Duodenal mucosa (tissue), 2 donors: ENCODE results near the gene POC1A.

Experiments
- H3K27ac ChIP-seq: one replicate; pipeline ENCODE4 v1.7.0; 2013; ENCODE audit warnings: low read depth, low read length
- H3K27me3 ChIP-seq, 2 donors: one replicate each; pipeline ENCODE4 v1.7.0; 2013; ENCODE audit warnings: low read length in 2 of 2, control low read depth in 1 of 2; ENCODE audit not compliant: insufficient read depth in 2 of 2, control insufficient read depth in 1 of 2
- H3K36me3 ChIP-seq, 2 donors: one replicate each; pipeline ENCODE4 v1.7.0; 2013; ENCODE audit warnings: low read length in 2 of 2, control low read depth in 1 of 2; ENCODE audit not compliant: insufficient read depth in 2 of 2, control insufficient read depth in 1 of 2
- H3K4me1 ChIP-seq, 2 donors: one replicate each; pipeline ENCODE4 v1.7.0; 2013; ENCODE audit warnings: low read length in 2 of 2, control low read depth in 1 of 2; ENCODE audit not compliant: insufficient read depth in 2 of 2, control insufficient read depth in 1 of 2
- H3K4me3 ChIP-seq, 2 donors: one replicate each; pipeline ENCODE4 v1.7.0; 2013; ENCODE audit warnings: low read length in 2 of 2, low read depth in 1 of 2
- H3K9ac ChIP-seq, 2 donors: one replicate each; pipeline ENCODE4 v1.7.0; 2013; ENCODE audit warnings: low read length in 2 of 2, low read depth in 1 of 2
- H3K9me3 ChIP-seq, 2 donors: one replicate each; pipeline ENCODE4 v1.7.0; 2013; ENCODE audit warnings: low read length in 2 of 2, control low read depth in 1 of 2; ENCODE audit not compliant: control insufficient read depth in 1 of 2

The POC1A gene

DNA sequence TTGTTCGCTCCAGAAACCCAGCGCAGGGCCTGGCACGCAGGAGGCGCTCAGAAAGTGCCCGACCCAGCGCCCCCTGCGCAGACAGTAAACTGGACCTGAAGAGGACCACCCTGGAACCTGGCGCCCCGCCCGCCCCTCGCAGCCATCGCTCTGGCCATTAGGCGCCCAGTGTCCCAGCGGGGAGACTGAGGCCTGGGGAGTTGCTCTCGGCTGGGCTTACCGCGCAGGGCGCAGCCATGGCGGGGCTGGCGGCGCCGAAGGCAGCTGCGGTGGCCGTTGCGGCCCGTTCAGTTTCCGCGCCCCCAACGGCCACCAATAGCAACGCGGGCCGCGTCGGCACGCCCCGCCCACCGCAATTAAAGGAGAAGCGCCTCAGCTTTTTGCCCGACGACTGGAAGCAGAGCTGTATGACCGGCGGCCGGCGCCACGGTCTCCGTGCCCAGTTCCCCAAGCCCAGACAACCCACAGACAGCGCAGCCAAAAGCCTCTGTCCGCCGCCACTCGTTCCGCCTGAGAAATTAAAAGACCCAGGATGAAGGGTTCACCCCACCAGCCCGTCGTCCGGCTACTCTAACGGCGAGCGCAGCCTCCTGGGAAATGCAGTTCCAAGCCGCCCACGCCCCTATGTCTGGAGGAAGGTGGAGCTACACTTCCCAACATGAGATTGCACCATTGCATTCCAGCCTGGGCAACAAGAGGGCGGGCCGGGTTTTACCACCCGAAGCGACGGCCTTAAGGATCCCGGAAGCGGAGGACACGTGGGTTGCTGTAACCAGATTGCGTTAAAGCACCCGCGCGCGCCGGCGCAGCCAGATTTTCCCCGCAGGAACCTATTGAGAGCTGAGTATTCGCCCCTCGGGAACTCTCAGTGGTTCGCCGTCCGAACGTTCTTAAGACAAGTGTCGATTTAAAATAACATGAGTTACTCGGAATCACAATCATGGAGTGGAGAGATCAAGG is at the start of gene POC1A:
POC1A (minus strand) TSS at position 289 of the 960 bp plus-strand sequence; CDS start at position 238, 51 bp downstream.
- Histone ChIP-seq H3K9me3 (no peaks in the 10 kb centered on the region), H3K27ac (peak within 1 kb of the TSS; percentile 85), H3K4me1 (peaks cover 8 to 10% of the 10 kb centered on the region in 2 donors), H3K9ac (peak within 1 kb of the TSS; percentile 67 to 86), H3K4me3 (peak within 1 kb of the TSS; percentile 81 to 85), H3K27me3 (no peaks in the 10 kb centered on the region), H3K36me3 (peaks cover 0 to under 1% of the 10 kb centered on the region in 2 donors)

DNA sequence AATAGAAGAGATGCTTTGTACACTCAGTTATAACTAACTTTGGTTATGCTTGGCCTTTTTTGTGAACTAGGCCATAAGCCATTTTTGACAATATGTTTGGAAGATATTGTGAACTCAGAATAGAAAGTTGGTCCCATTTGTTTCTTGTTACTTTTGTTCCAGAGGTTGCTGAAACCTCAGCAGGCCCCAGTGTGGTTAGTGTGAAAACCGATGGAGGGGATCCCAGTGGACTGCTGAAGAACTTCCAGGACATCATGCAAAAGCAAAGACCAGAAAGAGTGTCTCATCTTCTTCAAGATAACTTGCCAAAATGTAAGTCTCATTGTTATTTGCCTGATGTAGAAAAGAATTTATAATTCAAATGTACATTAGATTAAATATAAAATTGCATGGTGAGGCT is 49.5 kb upstream of the POC1A start:
- no peaks in the 10 kb centered on the region for H3K27me3 ChIP-seq
- H3K9ac ChIP-seq = no peak overlapping the region
- H3K4me1 ChIP-seq = peaks cover 8 to 22% of the 10 kb centered on the region in 2 donors
- H3K9me3 ChIP-seq = no peaks in the 10 kb centered on the region
- H3K27ac ChIP-seq = no peak overlapping the region
- no peak overlapping the region for H3K4me3 ChIP-seq
- H3K36me3 ChIP-seq = peaks cover 48 to 70% of the 10 kb centered on the region in 2 donors

DNA sequence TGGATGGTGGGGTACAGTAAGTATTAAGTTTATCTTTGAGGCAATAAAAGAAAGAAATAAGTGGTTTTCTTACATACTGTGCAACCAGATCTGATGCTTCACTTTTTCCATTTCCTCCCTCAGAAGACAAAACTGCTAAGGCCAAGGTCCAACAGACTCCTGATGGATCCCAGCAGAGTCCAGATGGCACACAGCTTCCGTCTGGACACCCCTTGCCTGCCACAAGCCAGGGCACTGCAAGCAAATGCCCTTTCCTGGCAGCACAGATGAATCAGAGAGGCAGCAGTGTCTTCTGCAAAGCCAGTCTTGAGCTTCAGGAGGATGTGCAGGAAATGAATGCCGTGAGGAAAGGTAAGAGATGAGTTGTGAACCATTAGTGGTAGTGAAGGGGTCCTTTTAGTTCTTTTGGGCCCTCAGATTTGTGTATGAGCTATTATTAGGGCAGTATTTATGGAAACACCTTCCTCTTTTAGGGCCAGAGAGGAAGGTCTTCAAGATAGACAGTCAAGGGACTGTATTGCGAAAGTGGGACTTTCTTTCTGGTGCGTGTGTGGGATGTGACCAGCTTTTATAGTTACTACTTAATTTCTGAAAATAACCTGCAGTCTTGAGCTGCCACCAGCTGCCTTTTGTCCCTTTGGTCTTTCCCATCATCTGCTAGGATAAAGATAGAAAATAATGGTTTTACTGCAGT is 48.3 kb upstream of the POC1A start:
- Histone ChIP-seq H3K27me3 (no peaks in the 10 kb centered on the region), H3K36me3 (peaks cover 38 to 59% of the 10 kb centered on the region in 2 donors), H3K9me3 (no peaks in the 10 kb centered on the region), H3K4me3 (no peak overlapping the region), H3K4me1 (peaks cover 14 to 26% of the 10 kb centered on the region in 2 donors), H3K27ac (no peak overlapping the region), H3K9ac (no peak overlapping the region)

DNA sequence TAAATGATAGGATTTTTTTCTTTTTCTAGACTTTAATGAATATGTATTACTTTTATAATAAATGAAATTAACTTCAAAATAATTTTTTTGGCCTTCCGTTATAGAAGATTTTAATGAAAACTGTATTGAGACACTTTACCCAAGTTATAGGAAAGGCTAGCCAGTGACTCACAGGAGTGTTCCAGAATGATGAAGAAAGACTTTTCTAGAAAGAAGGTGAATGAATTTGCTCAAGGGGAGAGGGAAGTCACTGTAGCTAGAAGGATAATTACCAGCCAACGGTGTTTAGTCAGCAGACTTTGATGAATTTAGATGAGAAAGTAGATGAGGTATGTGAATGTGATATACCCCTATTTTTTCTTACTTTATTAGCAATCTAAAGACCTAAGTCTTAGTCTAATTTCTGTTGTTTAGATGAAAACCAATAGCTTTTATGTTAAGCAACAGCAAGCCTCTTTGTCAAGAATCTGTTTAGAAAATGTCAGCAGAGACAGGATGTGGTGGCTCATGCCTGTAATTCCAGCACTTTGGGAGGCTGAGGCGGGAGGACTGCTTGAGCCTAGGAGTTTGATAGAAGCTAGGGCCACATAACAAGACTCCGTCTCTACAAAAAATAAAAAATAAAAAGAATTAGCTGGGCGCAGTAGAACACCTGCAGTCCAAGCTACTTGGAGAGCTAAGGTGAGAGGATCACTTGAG is 46.9 kb upstream of the POC1A start:
- Histone ChIP-seq H3K4me3 (no peak overlapping the region), H3K36me3 (peaks cover 34 to 48% of the 10 kb centered on the region in 2 donors), H3K27me3 (no peaks in the 10 kb centered on the region), H3K27ac (no peak overlapping the region), H3K9me3 (no peaks in the 10 kb centered on the region), H3K9ac (no peak overlapping the region), H3K4me1 (peaks cover 26 to 40% of the 10 kb centered on the region in 2 donors)

DNA sequence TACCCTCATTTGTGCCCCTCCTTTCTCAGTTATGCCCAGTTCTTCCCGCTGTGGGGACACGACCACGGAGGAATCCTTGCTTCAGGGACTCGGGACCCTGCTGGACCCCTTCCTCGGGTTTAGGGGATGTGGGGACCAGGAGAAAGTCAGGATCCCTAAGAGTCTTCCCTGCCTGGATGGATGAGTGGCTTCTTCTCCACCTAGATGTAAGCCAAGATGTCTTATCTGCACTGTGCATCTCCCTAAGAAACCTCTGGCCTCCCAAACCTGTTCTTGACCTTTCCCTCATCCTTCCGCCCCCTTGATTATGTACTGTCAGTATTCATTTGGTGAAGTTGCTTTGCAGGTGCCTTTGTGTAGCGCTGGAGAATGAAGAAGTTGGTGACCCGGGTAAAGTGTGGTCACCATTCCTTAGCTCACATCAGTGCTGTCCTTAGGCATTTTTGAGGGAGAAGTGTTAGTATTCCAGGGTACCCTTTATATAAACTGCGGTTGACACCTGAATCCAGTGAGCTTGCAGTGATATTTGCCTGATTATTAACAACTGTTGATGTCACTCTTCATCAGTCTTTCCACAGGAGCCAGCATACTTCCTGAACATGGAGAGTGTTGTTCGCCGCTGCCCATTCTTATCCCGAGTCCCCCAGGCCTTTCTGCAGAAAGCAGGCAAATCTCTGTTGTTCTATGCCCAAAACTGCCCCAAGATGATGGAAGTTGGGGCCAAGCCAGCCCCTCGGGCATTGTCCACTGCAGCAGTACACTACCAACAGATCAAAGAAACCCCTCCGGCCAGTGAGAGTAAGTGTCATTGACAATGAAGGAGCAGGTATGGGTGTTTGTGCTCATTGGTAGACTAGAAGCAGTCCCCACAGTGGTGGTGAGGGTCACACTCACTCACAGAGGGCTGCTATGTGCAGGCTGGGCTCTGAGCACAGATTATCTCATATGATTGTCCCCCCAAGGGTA is 44.7 kb upstream of the POC1A start:
- Histone ChIP-seq H3K27me3 (no peaks in the 10 kb centered on the region), H3K36me3 (peaks cover 16 to 26% of the 10 kb centered on the region in 2 donors), H3K9me3 (no peaks in the 10 kb centered on the region), H3K4me1 (peaks cover 31 to 50% of the 10 kb centered on the region in 2 donors), H3K9ac (peak overlapping the region; percentile 85 to 95), H3K4me3 (peak overlapping the region; percentile 90 to 91), H3K27ac (peak overlapping the region; percentile 15)

DNA sequence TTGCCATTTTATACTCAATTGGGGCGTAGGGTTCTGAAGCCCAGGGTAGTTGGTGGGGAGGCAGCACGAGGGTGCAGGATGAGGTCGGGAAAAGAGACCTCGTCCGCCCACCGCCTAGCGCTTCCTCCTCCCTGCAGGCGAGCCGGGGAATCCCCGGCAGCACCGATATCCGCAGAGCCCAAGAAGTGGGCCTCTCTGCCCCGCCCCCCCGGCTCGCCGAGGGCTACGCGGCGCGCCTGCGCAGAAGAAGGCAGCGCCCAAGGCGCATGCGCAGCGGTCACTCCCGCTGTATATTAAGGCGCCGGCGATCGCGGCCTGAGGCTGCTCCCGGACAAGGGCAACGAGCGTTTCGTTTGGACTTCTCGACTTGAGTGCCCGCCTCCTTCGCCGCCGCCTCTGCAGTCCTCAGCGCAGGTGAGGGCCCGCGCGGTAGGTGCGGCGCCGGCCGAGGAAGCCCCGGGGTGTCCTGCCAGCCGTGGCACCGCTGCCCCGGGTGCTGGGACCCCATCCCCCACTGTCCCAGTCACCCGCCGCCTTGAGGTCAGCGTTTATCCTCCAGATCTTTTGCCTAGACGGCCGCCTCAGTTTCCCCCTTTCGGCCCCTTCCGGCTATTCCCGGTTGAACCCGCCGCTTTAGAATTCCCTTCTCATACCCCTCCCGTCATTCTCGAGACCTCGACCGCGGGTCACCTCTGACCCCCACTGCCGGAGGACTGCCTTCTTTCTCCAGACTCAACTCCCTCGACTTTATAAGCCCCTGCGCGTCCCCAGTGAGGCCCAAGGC is 43.8 kb upstream of the POC1A start, which contains the start of gene ALAS1:
ALAS1 (plus strand) TSS at position 319 of the 784 bp plus-strand sequence. CDS start 1,082 bp downstream, outside the sequence.
- Histone ChIP-seq H3K36me3 (peaks cover 7 to 17% of the 10 kb centered on the region in 2 donors), H3K4me1 (peaks cover 34 to 50% of the 10 kb centered on the region in 2 donors), H3K9ac (peak within 1 kb of the TSS; percentile 85 to 95), H3K27ac (peak within 1 kb of the TSS; percentile 88), H3K9me3 (no peaks in the 10 kb centered on the region), H3K27me3 (no peaks in the 10 kb centered on the region), H3K4me3 (peak within 1 kb of the TSS; percentile 90 to 91)

DNA sequence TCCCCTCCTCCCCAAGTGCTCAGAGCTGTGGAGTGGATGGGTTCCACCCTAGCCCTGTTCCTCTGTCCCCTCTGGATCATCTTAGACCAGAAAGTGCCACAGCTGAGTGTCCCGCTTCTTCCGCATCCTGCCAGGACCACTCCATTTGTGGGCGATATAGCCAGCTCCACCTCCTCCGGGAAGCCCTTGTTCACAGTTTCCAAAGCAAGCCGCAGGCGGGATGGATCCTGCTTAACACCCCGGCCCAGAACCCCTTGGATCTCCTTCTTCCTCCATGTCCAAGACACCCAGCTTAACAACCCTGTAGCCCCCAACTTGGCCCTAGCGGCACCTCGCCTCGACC is 43.2 kb upstream of the POC1A start:
- no peaks in the 10 kb centered on the region for H3K9me3 ChIP-seq
- H3K4me1 ChIP-seq = peaks cover 37 to 48% of the 10 kb centered on the region in 2 donors
- peak overlapping the region; percentile 88 for H3K27ac ChIP-seq
- peak overlapping the region; percentile 71 to 85 for H3K9ac ChIP-seq
- H3K27me3 ChIP-seq = no peaks in the 10 kb centered on the region
- peak overlapping the region; percentile 90 to 91 for H3K4me3 ChIP-seq
- peaks cover 3 to 11% of the 10 kb centered on the region in 2 donors for H3K36me3 ChIP-seq

DNA sequence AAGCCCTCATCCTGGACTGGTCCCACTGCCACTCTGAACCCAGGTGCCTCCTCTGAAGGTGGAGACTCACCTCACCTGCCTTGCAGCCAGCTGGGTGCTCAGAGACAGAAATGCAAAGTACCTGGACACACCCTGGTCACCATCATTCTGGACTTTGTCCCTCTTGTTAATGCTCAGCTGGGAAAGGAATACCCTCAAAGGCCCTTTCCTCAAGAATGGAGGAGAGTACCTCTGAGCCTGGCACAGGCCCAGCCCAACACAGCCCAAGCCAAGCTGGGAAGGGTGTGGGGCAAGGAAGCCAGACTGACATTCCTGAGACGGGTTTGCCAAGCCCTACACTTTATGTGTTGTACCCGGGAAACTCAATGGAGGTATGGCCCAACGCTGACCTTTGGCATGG is 42.8 kb upstream of the POC1A start:
- Histone ChIP-seq H3K9me3 (no peaks in the 10 kb centered on the region), H3K9ac (peak overlapping the region in 1 of 2 donors; percentile 85), H3K27ac (peak overlapping the region; percentile 88), H3K36me3 (peaks cover 0 to 8% of the 10 kb centered on the region in 2 donors), H3K4me1 (peaks cover 37 to 46% of the 10 kb centered on the region in 2 donors), H3K4me3 (peak overlapping the region; percentile 90 to 91), H3K27me3 (no peaks in the 10 kb centered on the region)
